ENCODE results near the gene PAGE2.
"Not testable (repeated sequence)": the region's sequence is repeated elsewhere in the genome, so short reads cannot be mapped to it uniquely, and the experiment has no call there.

PAGE2 gene

GRCh38 chrX:55102754-55103153 is 13.9 kb downstream of the PAGE2 start:
- H3K4me3 ChIP-seq (ENCODE audit: low read length), result no peak overlapping the region
- H3K9ac ChIP-seq (ENCODE audit: low read length), result no peak overlapping the region
- H3K9me3 ChIP-seq (ENCODE audit: control insufficient read depth, low read length), result peaks cover 11% of the 10 kb centered on the region
- no peak for DNase-seq (ENCODE audit: low read depth)
- H3K27me3 ChIP-seq (replicated peaks; ENCODE audit: control insufficient read depth, insufficient read depth, low read length), result peaks cover 19% of the 10 kb centered on the region
- no peaks in the 10 kb centered on the region for H3K4me1 ChIP-seq (ENCODE audit: control insufficient read depth, insufficient read depth, low read length)
- no peaks in the 10 kb centered on the region for H3K36me3 ChIP-seq (ENCODE audit: control insufficient read depth, insufficient read depth, low read length, severe bottlenecking)

- DNase-seq (ENCODE audit: low read depth), result no peak
- Histone ChIP-seq H3K9me3 (ENCODE audit: control insufficient read depth, low read length) (peaks cover 11% of the 10 kb centered on the region), H3K4me3 (ENCODE audit: low read length) (no peak overlapping the region), H3K4me1 (ENCODE audit: control insufficient read depth, insufficient read depth, low read length) (peaks cover 5% of the 10 kb centered on the region), H3K27me3 (replicated peaks; ENCODE audit: control insufficient read depth, insufficient read depth, low read length) (peaks cover 10% of the 10 kb centered on the region), H3K9ac (ENCODE audit: low read length) (no peak overlapping the region), H3K36me3 (ENCODE audit: control insufficient read depth, insufficient read depth, low read length, severe bottlenecking) (no peaks in the 10 kb centered on the region)
Measured at GRCh38 chrX:55107262-55107661, 18.4 kb downstream of the PAGE2 start.

DNA sequence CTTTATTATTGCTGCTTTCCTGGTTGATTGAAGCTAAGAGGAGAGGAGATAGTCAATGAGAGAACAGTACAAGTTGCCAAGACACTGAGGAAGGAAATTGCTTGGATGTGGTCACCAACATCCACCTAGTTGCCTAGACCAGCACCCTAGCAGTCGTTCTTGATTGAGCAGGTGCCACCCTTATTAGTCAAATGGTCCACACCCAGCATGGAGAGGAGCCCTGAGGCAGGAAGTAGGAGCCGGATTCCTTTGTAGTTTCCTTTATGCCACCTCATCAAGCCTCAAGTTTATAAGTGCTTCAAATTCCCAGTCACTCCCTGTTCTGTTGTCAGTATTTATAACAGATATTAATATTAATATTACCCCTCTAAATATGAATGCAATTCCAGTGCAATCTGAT is 19.1 kb downstream of the PAGE2 start:
- H3K36me3 ChIP-seq (ENCODE audit: control insufficient read depth, insufficient read depth, low read length, severe bottlenecking), result no peaks in the 10 kb centered on the region
- H3K4me3 ChIP-seq (ENCODE audit: low read length), result no peak overlapping the region
- no peak for DNase-seq (ENCODE audit: low read depth)
- H3K9me3 ChIP-seq (ENCODE audit: control insufficient read depth, low read length), result peaks cover 11% of the 10 kb centered on the region
- H3K4me1 ChIP-seq (ENCODE audit: control insufficient read depth, insufficient read depth, low read length), result peaks cover 5% of the 10 kb centered on the region
- H3K27me3 ChIP-seq (replicated peaks; ENCODE audit: control insufficient read depth, insufficient read depth, low read length), result peaks cover 13% of the 10 kb centered on the region
- no peak overlapping the region for H3K9ac ChIP-seq (ENCODE audit: low read length)

- H3K36me3 ChIP-seq (ENCODE audit: control insufficient read depth, insufficient read depth, low read length, severe bottlenecking), result no peaks in the 10 kb centered on the region
- no peak overlapping the region for H3K4me3 ChIP-seq (ENCODE audit: low read length)
- DNase-seq (ENCODE audit: low read depth), result peak; percentile 12
- H3K27me3 ChIP-seq (replicated peaks; ENCODE audit: control insufficient read depth, insufficient read depth, low read length), result peaks cover 21% of the 10 kb centered on the region
- H3K4me1 ChIP-seq (ENCODE audit: control insufficient read depth, insufficient read depth, low read length), result peaks cover 5% of the 10 kb centered on the region
- peaks cover 4% of the 10 kb centered on the region for H3K9me3 ChIP-seq (ENCODE audit: control insufficient read depth, low read length)
- no peak overlapping the region for H3K9ac ChIP-seq (ENCODE audit: low read length)
Measured at GRCh38 chrX:55109306-55109705, 20.5 kb downstream of the PAGE2 start.

DNA sequence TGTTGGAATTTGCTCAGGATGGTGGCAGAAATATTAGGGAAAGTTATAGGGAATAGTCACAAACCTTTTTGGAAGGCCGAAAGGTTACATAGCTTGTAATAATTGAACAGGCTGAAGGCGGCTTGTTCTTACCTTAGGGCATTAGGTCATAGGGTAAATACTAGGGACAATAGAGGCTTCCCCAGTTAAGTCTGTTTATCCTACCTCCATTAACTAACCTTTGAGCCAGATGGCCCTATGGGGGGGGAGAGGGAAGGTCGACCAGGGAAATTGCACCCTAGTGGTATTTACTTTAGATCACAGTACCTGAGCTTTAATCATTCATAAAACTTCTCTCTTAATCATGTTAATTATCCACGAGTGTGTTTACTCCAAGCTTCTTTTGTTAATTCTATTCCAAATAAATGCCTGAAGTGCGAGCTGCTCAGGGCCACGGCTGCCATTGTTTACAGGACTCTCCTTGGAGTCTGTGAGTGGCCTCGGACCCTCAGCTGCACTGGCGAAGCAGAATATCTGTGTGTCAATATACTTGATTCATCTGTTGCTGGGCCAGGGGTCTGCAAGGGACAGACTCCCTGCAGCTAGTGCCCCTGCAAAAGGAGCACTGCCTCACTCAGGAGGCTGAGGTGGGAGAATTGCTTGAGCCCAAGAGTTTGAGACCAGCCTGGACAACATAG is 22.9 kb downstream of the PAGE2 start:
- Histone ChIP-seq H3K4me3 (ENCODE audit: low read length) (no peak overlapping the region), H3K27me3 (replicated peaks; ENCODE audit: control insufficient read depth, insufficient read depth, low read length) (peaks cover 29% of the 10 kb centered on the region), H3K36me3 (ENCODE audit: control insufficient read depth, insufficient read depth, low read length, severe bottlenecking) (no peaks in the 10 kb centered on the region), H3K9ac (ENCODE audit: low read length) (no peak overlapping the region), H3K9me3 (ENCODE audit: control insufficient read depth, low read length) (no peaks in the 10 kb centered on the region), H3K4me1 (ENCODE audit: control insufficient read depth, insufficient read depth, low read length) (peaks cover 5% of the 10 kb centered on the region)
- DNase-seq (ENCODE audit: low read depth), result no peak

GRCh38 chrX:55116589-55116988 is 27.8 kb downstream of the PAGE2 start:
- not testable (repeated sequence) for H3K4me1 ChIP-seq (ENCODE audit: control insufficient read depth, insufficient read depth, low read length); H3K4me3 ChIP-seq (ENCODE audit: low read length); H3K36me3 ChIP-seq (ENCODE audit: control insufficient read depth, insufficient read depth, low read length, severe bottlenecking); H3K9ac ChIP-seq (ENCODE audit: low read length); DNase-seq (ENCODE audit: low read depth); H3K9me3 ChIP-seq (ENCODE audit: control insufficient read depth, low read length)
- H3K27me3 ChIP-seq (replicated peaks; ENCODE audit: control insufficient read depth, insufficient read depth, low read length), result peaks cover 47% of the 10 kb centered on the region

DNA sequence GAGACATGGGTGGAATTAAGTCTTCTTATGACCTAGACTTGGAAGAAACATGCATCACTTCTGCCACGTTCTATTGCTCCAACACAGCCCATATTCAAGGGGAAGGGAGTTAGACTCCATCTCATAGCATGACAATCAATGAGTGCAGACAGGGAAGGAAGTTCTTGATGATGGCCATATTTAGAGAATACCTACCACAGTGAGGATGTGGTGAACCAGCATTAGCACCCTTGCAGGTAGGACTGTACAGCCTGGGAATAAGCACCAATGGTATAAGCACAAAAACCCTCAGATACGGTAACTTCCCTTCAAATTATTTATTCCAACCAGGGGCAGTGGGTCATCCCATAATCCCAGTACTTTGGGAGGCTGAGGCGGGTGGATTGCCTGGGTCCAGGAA is 29.8 kb downstream of the PAGE2 start:
- Histone ChIP-seq H3K36me3 (ENCODE audit: control insufficient read depth, insufficient read depth, low read length, severe bottlenecking) (no peaks in the 10 kb centered on the region), H3K27me3 (replicated peaks; ENCODE audit: control insufficient read depth, insufficient read depth, low read length) (peaks cover 47% of the 10 kb centered on the region), H3K4me1 (ENCODE audit: control insufficient read depth, insufficient read depth, low read length) (no peaks in the 10 kb centered on the region), H3K9ac (ENCODE audit: low read length) (no peak overlapping the region), H3K9me3 (ENCODE audit: control insufficient read depth, low read length) (no peaks in the 10 kb centered on the region), H3K4me3 (ENCODE audit: low read length) (no peak overlapping the region)
- DNase-seq (ENCODE audit: low read depth), result no peak

- H3K27me3 ChIP-seq (replicated peaks; ENCODE audit: control insufficient read depth, insufficient read depth, low read length), result peaks cover 44% of the 10 kb centered on the region
- peaks cover 5% of the 10 kb centered on the region for H3K9me3 ChIP-seq (ENCODE audit: control insufficient read depth, low read length)
- no peak overlapping the region for H3K4me3 ChIP-seq (ENCODE audit: low read length)
- no peak overlapping the region for H3K9ac ChIP-seq (ENCODE audit: low read length)
- DNase-seq (ENCODE audit: low read depth), result no peak
- H3K36me3 ChIP-seq (ENCODE audit: control insufficient read depth, insufficient read depth, low read length, severe bottlenecking), result no peaks in the 10 kb centered on the region
- no peaks in the 10 kb centered on the region for H3K4me1 ChIP-seq (ENCODE audit: control insufficient read depth, insufficient read depth, low read length)
Measured at GRCh38 chrX:55119271-55119670, 30.5 kb downstream of the PAGE2 start.

GRCh38 chrX:55119712-55120111 is 30.9 kb downstream of the PAGE2 start:
- Histone ChIP-seq H3K9ac (ENCODE audit: low read length) (no peak overlapping the region), H3K4me3 (ENCODE audit: low read length) (no peak overlapping the region), H3K4me1 (ENCODE audit: control insufficient read depth, insufficient read depth, low read length) (no peaks in the 10 kb centered on the region), H3K36me3 (ENCODE audit: control insufficient read depth, insufficient read depth, low read length, severe bottlenecking) (no peaks in the 10 kb centered on the region), H3K9me3 (ENCODE audit: control insufficient read depth, low read length) (peaks cover 5% of the 10 kb centered on the region), H3K27me3 (replicated peaks; ENCODE audit: control insufficient read depth, insufficient read depth, low read length) (peaks cover 45% of the 10 kb centered on the region)
- peak; percentile 45 for DNase-seq (ENCODE audit: low read depth)

DNA sequence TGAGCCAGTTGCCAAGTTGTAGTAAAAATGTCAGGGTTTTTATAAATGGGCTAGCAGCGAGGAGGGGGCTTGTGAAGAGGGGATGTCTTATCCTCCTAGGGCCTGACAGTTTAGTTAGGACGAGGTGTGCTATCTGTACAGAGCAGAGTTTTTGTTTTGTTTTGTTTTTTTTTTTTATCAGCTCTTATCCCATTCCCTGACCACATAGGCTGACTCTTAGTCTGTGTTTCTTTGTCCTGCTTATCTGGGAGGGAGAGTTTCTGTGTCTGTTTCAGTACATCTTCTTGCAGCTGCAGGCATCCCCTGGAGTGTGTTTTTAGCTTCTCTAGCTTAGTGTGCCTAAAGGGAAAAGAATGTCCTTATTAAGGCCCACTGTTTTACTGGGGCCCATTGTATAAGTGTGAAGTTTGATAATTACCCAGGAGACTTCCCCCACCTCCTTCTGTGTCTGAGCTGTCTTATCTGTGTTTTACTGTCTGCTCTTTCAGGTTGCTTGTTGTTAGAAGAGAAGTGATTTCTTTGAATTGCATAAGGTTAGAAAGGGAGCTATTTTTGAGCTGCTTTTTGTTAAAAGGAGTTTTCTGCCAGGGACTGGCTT is 32.0 kb downstream of the PAGE2 start:
- H3K9me3 ChIP-seq (ENCODE audit: control insufficient read depth, low read length), result peaks cover 5% of the 10 kb centered on the region
- DNase-seq (ENCODE audit: low read depth), result peak; percentile 0
- peaks cover 42% of the 10 kb centered on the region for H3K27me3 ChIP-seq (replicated peaks; ENCODE audit: control insufficient read depth, insufficient read depth, low read length)
- no peak overlapping the region for H3K4me3 ChIP-seq (ENCODE audit: low read length)
- H3K36me3 ChIP-seq (ENCODE audit: control insufficient read depth, insufficient read depth, low read length, severe bottlenecking), result no peaks in the 10 kb centered on the region
- no peaks in the 10 kb centered on the region for H3K4me1 ChIP-seq (ENCODE audit: control insufficient read depth, insufficient read depth, low read length)
- no peak overlapping the region for H3K9ac ChIP-seq (ENCODE audit: low read length)

DNA sequence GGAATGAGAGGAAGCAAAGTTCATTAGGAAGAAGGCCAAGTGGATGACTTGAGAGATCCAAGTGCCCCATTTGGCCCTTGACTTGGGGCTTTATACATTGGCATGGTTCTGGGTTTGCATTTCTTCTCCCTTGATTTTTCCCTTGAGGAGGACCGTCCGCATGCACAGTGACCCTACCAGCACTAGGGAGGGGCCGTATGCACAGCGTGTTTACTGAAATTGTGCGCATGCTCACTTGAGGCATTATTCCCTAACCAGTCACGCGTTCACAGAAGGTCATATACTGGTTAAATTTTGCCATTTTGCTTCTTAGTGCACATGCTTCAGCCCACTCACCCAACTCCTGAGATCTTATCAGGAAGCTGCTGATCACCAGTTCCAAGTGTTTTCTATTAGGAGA is 35.1 kb downstream of the PAGE2 start:
- no peak for DNase-seq (ENCODE audit: low read depth)
- H3K9ac ChIP-seq (ENCODE audit: low read length), result no peak overlapping the region
- no peak overlapping the region for H3K4me3 ChIP-seq (ENCODE audit: low read length)
- H3K36me3 ChIP-seq (ENCODE audit: control insufficient read depth, insufficient read depth, low read length, severe bottlenecking), result no peaks in the 10 kb centered on the region
- H3K27me3 ChIP-seq (replicated peaks; ENCODE audit: control insufficient read depth, insufficient read depth, low read length), result peaks cover 49% of the 10 kb centered on the region
- peaks cover 14% of the 10 kb centered on the region for H3K9me3 ChIP-seq (ENCODE audit: control insufficient read depth, low read length)
- H3K4me1 ChIP-seq (ENCODE audit: control insufficient read depth, insufficient read depth, low read length), result no peaks in the 10 kb centered on the region

GRCh38 chrX:55127692-55128091 is 38.9 kb downstream of the PAGE2 start:
- Histone ChIP-seq H3K27me3 (replicated peaks; ENCODE audit: control insufficient read depth, insufficient read depth, low read length) (peaks cover 45% of the 10 kb centered on the region), H3K9ac (ENCODE audit: low read length) (no peak overlapping the region), H3K9me3 (ENCODE audit: control insufficient read depth, low read length) (peaks cover 14% of the 10 kb centered on the region), H3K4me3 (ENCODE audit: low read length) (no peak overlapping the region), H3K4me1 (ENCODE audit: control insufficient read depth, insufficient read depth, low read length) (no peaks in the 10 kb centered on the region), H3K36me3 (ENCODE audit: control insufficient read depth, insufficient read depth, low read length, severe bottlenecking) (no peaks in the 10 kb centered on the region)
- DNase-seq (ENCODE audit: low read depth), result peak; percentile 37
